Measurements from ENCODE around the gene YPEL5.

DNA sequence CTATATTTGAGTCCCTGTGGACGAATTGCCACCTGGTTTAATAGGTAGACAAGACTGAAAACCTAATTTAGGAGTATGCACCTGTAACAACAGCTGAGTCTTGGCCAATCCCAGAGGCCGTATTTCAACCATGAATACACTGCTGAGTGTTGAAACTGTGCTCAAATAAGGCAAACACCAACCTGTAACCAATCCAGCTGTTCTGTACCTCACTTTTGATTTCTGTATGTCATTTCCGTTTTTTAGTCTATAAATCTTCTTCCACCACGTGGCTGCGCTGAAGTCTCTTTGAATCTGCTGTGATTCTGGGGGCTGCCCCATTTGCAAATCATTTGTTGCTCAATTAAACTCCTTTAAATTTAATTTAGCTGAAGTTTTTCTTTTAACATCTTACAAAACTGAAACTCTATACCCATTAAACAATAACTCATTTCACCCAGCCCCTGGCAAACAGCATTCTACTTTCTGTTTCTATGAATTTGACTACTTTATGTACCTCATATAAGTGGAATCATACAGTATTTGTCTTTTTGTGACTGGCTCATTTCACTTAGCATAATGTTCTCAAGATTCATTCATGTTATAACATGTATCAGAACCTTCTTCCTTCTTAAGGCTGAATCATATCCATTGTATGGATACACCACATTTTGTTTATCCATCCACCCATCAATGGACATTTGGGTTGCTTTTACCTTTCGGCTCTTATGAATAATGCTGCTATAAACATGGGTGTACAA is 7.5 kb upstream of the YPEL5 start:
- TF ChIP-seq, protein P1, sequence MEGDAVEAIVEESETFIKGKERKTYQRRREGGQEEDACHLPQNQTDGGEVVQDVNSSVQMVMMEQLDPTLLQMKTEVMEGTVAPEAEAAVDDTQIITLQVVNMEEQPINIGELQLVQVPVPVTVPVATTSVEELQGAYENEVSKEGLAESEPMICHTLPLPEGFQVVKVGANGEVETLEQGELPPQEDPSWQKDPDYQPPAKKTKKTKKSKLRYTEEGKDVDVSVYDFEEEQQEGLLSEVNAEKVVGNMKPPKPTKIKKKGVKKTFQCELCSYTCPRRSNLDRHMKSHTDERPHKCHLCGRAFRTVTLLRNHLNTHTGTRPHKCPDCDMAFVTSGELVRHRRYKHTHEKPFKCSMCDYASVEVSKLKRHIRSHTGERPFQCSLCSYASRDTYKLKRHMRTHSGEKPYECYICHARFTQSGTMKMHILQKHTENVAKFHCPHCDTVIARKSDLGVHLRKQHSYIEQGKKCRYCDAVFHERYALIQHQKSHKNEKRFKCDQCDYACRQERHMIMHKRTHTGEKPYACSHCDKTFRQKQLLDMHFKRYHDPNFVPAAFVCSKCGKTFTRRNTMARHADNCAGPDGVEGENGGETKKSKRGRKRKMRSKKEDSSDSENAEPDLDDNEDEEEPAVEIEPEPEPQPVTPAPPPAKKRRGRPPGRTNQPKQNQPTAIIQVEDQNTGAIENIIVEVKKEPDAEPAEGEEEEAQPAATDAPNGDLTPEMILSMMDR (conservative IDR thresholded peaks at IDR 0.05; ENCODE audit: low read length) = no peak
- no peak for TF ChIP-seq EZH2phosphoT487 (IDR thresholded peaks at IDR 0.05; ENCODE audit: borderline replicate concordance)

All from Loucy (cell line).